WTC11 (cell line): ENCODE measurements around the gene RFTN1. TPM values are rescaled to one million over a fixed set of nuclear protein-coding genes. Genes with fewer than 3 reads are reported as not detected.

Experiments
- ATAC-seq: fragments of 200-7000 bp; cut with Tn5 transposase; 2 replicates; pipeline ENCODE4 v1.10.0; 2021; ENCODE audit warnings: mild to moderate bottlenecking, moderate library complexity
- CTCF ChIA-PET: fragments of 300-600 bp; sonication (Branson Sonifier 250); formaldehyde crosslinking; loops from one replicate; lab custom pipeline; 2021; ENCODE audit warnings: antibody characterized with exemption; lab: Charles Lee
- POLR2A ChIA-PET: fragments of 350-600 bp; sonication (Branson Sonifier 250); formaldehyde crosslinking; loops from one replicate; lab custom pipeline; 2021; ENCODE audit warnings: antibody characterized with exemption; lab: Charles Lee
- DNase-seq: peaks from one replicate; pipeline ENCODE4 v3.0.0; 2021; ENCODE audit warnings: low spot score
- H3K27ac Mint-ChIP-seq: 2 replicates; pipeline ENCODE4 v1.8.0; 2021; ENCODE audit warnings: mixed read lengths
- H3K27me3 Mint-ChIP-seq: 2 replicates; pipeline ENCODE4 v1.8.0; 2021; ENCODE audit warnings: low read depth, mild to moderate bottlenecking, moderate library complexity, mixed read lengths
- H3K36me3 Mint-ChIP-seq: 2 replicates; pipeline ENCODE4 v1.8.0; 2021; ENCODE audit warnings: mixed read lengths
- H3K4me1 Mint-ChIP-seq: 2 replicates; pipeline ENCODE4 v1.8.0; 2022; ENCODE audit warnings: mixed read lengths
- H3K4me3 Mint-ChIP-seq: 2 replicates; pipeline ENCODE4 v1.8.0; 2021; ENCODE audit warnings: mild to moderate bottlenecking, moderate library complexity, mixed read lengths
- H3K9me3 Mint-ChIP-seq: 2 replicates; pipeline ENCODE4 v1.8.0; 2021; ENCODE audit warnings: mixed read lengths
- AR ChIP-seq: fragments of 250-450 bp; sonication (Bioruptor Pico); IDR thresholded peaks from 2 replicates; pipeline ENCODE4 v1.9.0; 2021; ENCODE audit warnings: mild to moderate bottlenecking
- CREB1 ChIP-seq: sonication (generic); formaldehyde crosslinking; IDR thresholded peaks from 2 replicates; pipeline ENCODE4 v1.8.0; 2023; ENCODE audit warnings: mild to moderate bottlenecking, missing genetic modification reagents
- ELF4 ChIP-seq: sonication (generic); formaldehyde crosslinking; IDR thresholded peaks from 2 replicates; pipeline ENCODE4 v1.8.1; 2022; ENCODE audit warnings: low read depth, mild to moderate bottlenecking, moderate library complexity, missing genetic modification reagents
- FOXP1 ChIP-seq: sonication (generic); formaldehyde crosslinking; IDR thresholded peaks from 2 replicates; pipeline ENCODE4 v1.8.0; 2022; ENCODE audit warnings: missing genetic modification reagents, mild to moderate bottlenecking, moderate library complexity, borderline replicate concordance
- IRF2 ChIP-seq: sonication (generic); formaldehyde crosslinking; IDR thresholded peaks from 2 replicates; pipeline ENCODE4 v1.8.0; 2022; ENCODE audit warnings: low read depth, missing genetic modification reagents, borderline replicate concordance
- JAZF1 ChIP-seq: fragments of 250-450 bp; sonication (Bioruptor Pico); IDR thresholded peaks from 2 replicates; pipeline ENCODE4 v1.9.0; 2021; ENCODE audit warnings: moderate library complexity, mild to moderate bottlenecking, inconsistent platforms
- KAT7 ChIP-seq: sonication (generic); formaldehyde crosslinking; IDR thresholded peaks from 2 replicates; pipeline ENCODE4 v1.8.1; 2023; ENCODE audit warnings: missing genetic modification reagents, mild to moderate bottlenecking, borderline replicate concordance
- MYBL2 ChIP-seq: sonication (generic); formaldehyde crosslinking; IDR thresholded peaks from 2 replicates; pipeline ENCODE4 v1.8.1; 2023; ENCODE audit warnings: mild to moderate bottlenecking, moderate library complexity, missing genetic modification reagents
- OVOL2 ChIP-seq: fragments of 250-450 bp; sonication (Bioruptor Pico); IDR thresholded peaks from 2 replicates; pipeline ENCODE4 v1.9.0; 2021; ENCODE audit warnings: mild to moderate bottlenecking, borderline replicate concordance
- SMAD4 ChIP-seq: sonication (generic); formaldehyde crosslinking; IDR thresholded peaks from 2 replicates; pipeline ENCODE4 v1.8.0; 2022; ENCODE audit warnings: mild to moderate bottlenecking, missing genetic modification reagents
- SOX15 ChIP-seq: fragments of 250-450 bp; sonication (Bioruptor Pico); IDR thresholded peaks from 2 replicates; pipeline ENCODE4 v1.9.0; 2021; ENCODE audit warnings: mild to moderate bottlenecking
- SP1 ChIP-seq: sonication (generic); formaldehyde crosslinking; conservative IDR thresholded peaks from 2 replicates; pipeline ENCODE4 v1.8.1; 2022; ENCODE audit warnings: missing genetic modification reagents
- TEAD1 ChIP-seq: sonication (generic); formaldehyde crosslinking; IDR thresholded peaks from 2 replicates; pipeline ENCODE4 v1.8.0; 2022; ENCODE audit warnings: mild to moderate bottlenecking, missing genetic modification reagents
- ZNF281 ChIP-seq: sonication (generic); formaldehyde crosslinking; IDR thresholded peaks from 2 replicates; pipeline ENCODE4 v1.8.0; 2023; ENCODE audit warnings: mild to moderate bottlenecking, missing genetic modification reagents
- ZNF423 ChIP-seq: fragments of 250-450 bp; sonication (Bioruptor Pico); IDR thresholded peaks from 2 replicates; pipeline ENCODE4 v2.1.2; 2022; ENCODE audit warnings: mild to moderate bottlenecking, moderate library complexity
- ZNF425 ChIP-seq: fragments of 250-450 bp; sonication (Bioruptor Pico); conservative IDR thresholded peaks from 2 replicates; pipeline ENCODE4 v1.9.0; 2021; ENCODE audit warnings: mild to moderate bottlenecking
- total RNA-seq: library from RNA; stranded (reverse); gene quantifications from 3 replicates; pipeline ENCODE4 v1.2.3, GENCODE V29; 2021
- TF ChIP-seq, protein P1 (sequence below): sonication (generic); formaldehyde crosslinking; IDR thresholded peaks from 2 replicates; pipeline ENCODE4 v1.8.0; 2022; ENCODE audit warnings: mild to moderate bottlenecking, missing genetic modification reagents
- TF ChIP-seq, protein P2 (sequence below): sonication (generic); formaldehyde crosslinking; IDR thresholded peaks from 2 replicates; pipeline ENCODE4 v1.8.1; 2023; ENCODE audit warnings: mild to moderate bottlenecking, missing genetic modification reagents, moderate library complexity
- TF ChIP-seq, protein P3 (sequence below): sonication (generic); formaldehyde crosslinking; IDR thresholded peaks from 2 replicates; pipeline ENCODE4 v1.8.1; 2023; ENCODE audit warnings: mild to moderate bottlenecking, missing genetic modification reagents, moderate library complexity

Gene RFTN1
- total RNA-seq, 1 experiment from 2014 or later = 3.8 TPM

DNA sequence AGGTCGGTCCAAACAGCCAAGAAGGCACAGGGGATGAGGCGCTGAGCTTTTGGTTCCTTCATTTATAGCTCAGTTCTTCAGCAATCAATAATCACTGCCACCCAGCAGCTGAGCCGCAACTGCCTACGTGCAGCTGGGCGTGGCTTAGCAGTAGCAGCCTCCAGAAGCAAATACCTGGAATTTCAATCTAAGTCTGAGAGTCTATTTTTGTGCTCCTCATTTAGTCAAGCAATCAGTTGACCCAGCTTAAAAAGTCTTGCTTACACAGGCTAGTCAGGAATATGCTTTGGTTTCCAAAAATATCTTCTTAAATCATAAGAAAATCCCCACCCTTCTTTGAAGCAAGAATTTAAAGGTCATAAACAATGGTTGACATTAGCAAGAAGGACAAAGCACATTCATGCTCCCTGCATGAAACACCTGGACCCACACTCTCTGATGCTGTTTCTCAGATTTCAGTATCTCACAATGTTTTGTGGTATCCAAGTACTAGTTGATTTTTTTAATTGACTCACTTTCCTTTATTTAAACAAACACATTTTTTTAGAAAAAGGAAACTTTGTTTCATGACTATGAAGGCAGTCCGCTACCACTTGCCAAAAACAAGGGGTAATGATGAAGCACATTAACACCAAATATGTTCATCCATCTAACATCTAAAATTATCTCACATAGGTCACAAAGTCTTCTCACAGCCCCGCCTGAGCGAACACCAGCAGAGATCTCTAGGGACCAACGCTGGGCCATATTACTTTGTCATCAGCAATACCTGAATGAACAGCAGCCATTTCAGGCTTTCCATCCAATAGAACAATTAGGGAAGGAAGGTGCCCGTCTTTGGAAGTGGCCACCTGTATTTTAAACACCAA is 142.4 kb downstream of the RFTN1 start:
- Mint-ChIP-seq H3K27me3 (no peaks in the 10 kb centered on the region), H3K36me3 (no peaks in the 10 kb centered on the region), H3K4me1 (peaks cover 33% of the 10 kb centered on the region)
- DNase-seq (no peak), ATAC-seq (no peak)
- POLR2A ChIA-PET = no interaction called here
- no peak for TF ChIP-seq ZNF425
- TF ChIP-seq MYBL2 = no peak
- no peak for TF ChIP-seq AR (CRISPR knock-in tag)
- TF ChIP-seq, protein P1, sequence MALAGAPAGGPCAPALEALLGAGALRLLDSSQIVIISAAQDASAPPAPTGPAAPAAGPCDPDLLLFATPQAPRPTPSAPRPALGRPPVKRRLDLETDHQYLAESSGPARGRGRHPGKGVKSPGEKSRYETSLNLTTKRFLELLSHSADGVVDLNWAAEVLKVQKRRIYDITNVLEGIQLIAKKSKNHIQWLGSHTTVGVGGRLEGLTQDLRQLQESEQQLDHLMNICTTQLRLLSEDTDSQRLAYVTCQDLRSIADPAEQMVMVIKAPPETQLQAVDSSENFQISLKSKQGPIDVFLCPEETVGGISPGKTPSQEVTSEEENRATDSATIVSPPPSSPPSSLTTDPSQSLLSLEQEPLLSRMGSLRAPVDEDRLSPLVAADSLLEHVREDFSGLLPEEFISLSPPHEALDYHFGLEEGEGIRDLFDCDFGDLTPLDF = no peak
- no peak for TF ChIP-seq ELF4 (CRISPR knock-in tag)
- TF ChIP-seq ZNF281 = no peak
- TF ChIP-seq SOX15 = no peak
- no peak for TF ChIP-seq JAZF1 (CRISPR knock-in tag)
- TF ChIP-seq, protein P2, sequence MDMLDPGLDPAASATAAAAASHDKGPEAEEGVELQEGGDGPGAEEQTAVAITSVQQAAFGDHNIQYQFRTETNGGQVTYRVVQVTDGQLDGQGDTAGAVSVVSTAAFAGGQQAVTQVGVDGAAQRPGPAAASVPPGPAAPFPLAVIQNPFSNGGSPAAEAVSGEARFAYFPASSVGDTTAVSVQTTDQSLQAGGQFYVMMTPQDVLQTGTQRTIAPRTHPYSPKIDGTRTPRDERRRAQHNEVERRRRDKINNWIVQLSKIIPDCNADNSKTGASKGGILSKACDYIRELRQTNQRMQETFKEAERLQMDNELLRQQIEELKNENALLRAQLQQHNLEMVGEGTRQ (CRISPR knock-in tag) = no peak
- TF ChIP-seq IRF2 (CRISPR knock-in tag) = no peak
- TF ChIP-seq SMAD4 = no peak
- TF ChIP-seq FOXP1 (CRISPR knock-in tag) = no peak
- TF ChIP-seq, protein P3, sequence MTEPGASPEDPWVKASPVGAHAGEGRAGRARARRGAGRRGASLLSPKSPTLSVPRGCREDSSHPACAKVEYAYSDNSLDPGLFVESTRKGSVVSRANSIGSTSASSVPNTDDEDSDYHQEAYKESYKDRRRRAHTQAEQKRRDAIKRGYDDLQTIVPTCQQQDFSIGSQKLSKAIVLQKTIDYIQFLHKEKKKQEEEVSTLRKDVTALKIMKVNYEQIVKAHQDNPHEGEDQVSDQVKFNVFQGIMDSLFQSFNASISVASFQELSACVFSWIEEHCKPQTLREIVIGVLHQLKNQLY (CRISPR knock-in tag) = no peak
- no peak for TF ChIP-seq OVOL2 (CRISPR knock-in tag)
- no peak for TF ChIP-seq KAT7 (CRISPR knock-in tag)
- no peak for TF ChIP-seq SP1 (CRISPR knock-in tag)
- no peak for TF ChIP-seq ZNF423
- no peak for TF ChIP-seq CREB1 (CRISPR knock-in tag)
- TF ChIP-seq TEAD1 (CRISPR knock-in tag) = no peak
- TF ChIP-seq, all 79 proteins: peak for 0
- CTCF ChIA-PET = no interaction called here
- H3K9me3 Mint-ChIP-seq = no peaks in the 10 kb centered on the region
- no peak overlapping the region for H3K4me3 Mint-ChIP-seq
- no peak overlapping the region for H3K27ac Mint-ChIP-seq
